H9 (cell line): Measurements from ENCODE around the gene NBEA. TPM values are rescaled to one million over a fixed set of nuclear protein-coding genes. Genes with fewer than 3 reads are reported as not detected.

Source experiments
- DNase-seq: peaks from one replicate; pipeline ENCODE4 v3.0.0-alpha.2; 2017
- H2AFZ ChIP-seq: one replicate; pipeline ENCODE4 v1.6.1; 2013; ENCODE audit warnings: mild to moderate bottlenecking, low read length, control low read depth, moderate library complexity
- H2AK5ac ChIP-seq: 2 replicates; pipeline ENCODE4 v1.6.1; 2013; ENCODE audit warnings: low read length, control low read depth, mixed read lengths; ENCODE audit not compliant: insufficient read length
- H2BK120ac ChIP-seq: one replicate; pipeline ENCODE4 v1.6.1; 2013; ENCODE audit warnings: low read depth, mild to moderate bottlenecking, low read length, control low read depth, inconsistent platforms; ENCODE audit not compliant: poor library complexity, severe bottlenecking
- H2BK12ac ChIP-seq: 2 replicates; pipeline ENCODE4 v1.6.1; 2013; ENCODE audit warnings: low read length, control low read depth, mixed read lengths, low read depth; ENCODE audit not compliant: insufficient read length
- H2BK15ac ChIP-seq: 2 replicates; pipeline ENCODE4 v1.6.1; 2013; ENCODE audit warnings: low read depth, low read length, control low read depth
- H2BK20ac ChIP-seq: one replicate; pipeline ENCODE4 v1.6.1; 2013; ENCODE audit warnings: low read depth, mild to moderate bottlenecking, low read length, control low read depth, inconsistent platforms; ENCODE audit not compliant: poor library complexity, severe bottlenecking
- H2BK5ac ChIP-seq: 2 replicates; pipeline ENCODE4 v1.6.1; 2013; ENCODE audit warnings: low read length, control low read depth, mixed read lengths; ENCODE audit not compliant: insufficient read length
- H3K14ac ChIP-seq: 2 replicates; pipeline ENCODE4 v1.6.1; 2013; ENCODE audit warnings: low read length, control low read depth; ENCODE audit not compliant: insufficient read depth
- H3K18ac ChIP-seq: 2 replicates; pipeline ENCODE4 v1.6.1; 2013; ENCODE audit warnings: low read depth, mild to moderate bottlenecking, mixed read lengths, low read length, control low read depth; ENCODE audit not compliant: insufficient read length
- H3K23ac ChIP-seq: 2 replicates; pipeline ENCODE4 v1.6.1; 2013; ENCODE audit warnings: low read length, control low read depth, mixed read lengths, low read depth; ENCODE audit not compliant: insufficient read length
- H3K23me2 ChIP-seq: 2 replicates; pipeline ENCODE4 v1.6.1; 2013; ENCODE audit warnings: low read depth, mild to moderate bottlenecking, mixed read lengths, low read length, control low read depth; ENCODE audit not compliant: insufficient read length, poor library complexity, severe bottlenecking
- H3K27ac ChIP-seq: 2 replicates; pipeline ENCODE4 v1.5.1; 2013; ENCODE audit warnings: low read length, control low read depth, mixed read lengths, low read depth; ENCODE audit not compliant: insufficient read length
- H3K27me3 ChIP-seq: 2 replicates; pipeline ENCODE4 v1.6.1; 2013; ENCODE audit warnings: low read length, control low read depth, inconsistent platforms; ENCODE audit not compliant: insufficient read depth
- H3K4ac ChIP-seq: 2 replicates; pipeline ENCODE4 v1.6.1; 2013; ENCODE audit warnings: low read depth, mild to moderate bottlenecking, control low read depth, inconsistent platforms, low read length, moderate library complexity
- H3K4me1 ChIP-seq: 2 replicates; pipeline ENCODE4 v1.6.1; 2013; ENCODE audit warnings: low read length, control low read depth, inconsistent platforms; ENCODE audit not compliant: insufficient read depth
- H3K4me2 ChIP-seq: 2 replicates; pipeline ENCODE4 v1.6.1; 2013; ENCODE audit warnings: low read length, control low read depth, mixed read lengths; ENCODE audit not compliant: insufficient read length, insufficient read depth
- H3K56ac ChIP-seq: 2 replicates; pipeline ENCODE4 v1.6.1; 2013; ENCODE audit warnings: low read depth, mild to moderate bottlenecking, mixed read lengths, low read length, control low read depth; ENCODE audit not compliant: insufficient read length
- H3K79me1 ChIP-seq: 2 replicates; pipeline ENCODE4 v1.6.1; 2013; ENCODE audit warnings: low read depth, mild to moderate bottlenecking, moderate library complexity, low read length, control low read depth, inconsistent platforms; ENCODE audit not compliant: insufficient read depth, poor library complexity, severe bottlenecking
- H3K79me2 ChIP-seq: 2 replicates; pipeline ENCODE4 v1.6.1; 2013; ENCODE audit warnings: low read length, control low read depth, inconsistent platforms; ENCODE audit not compliant: insufficient read depth
- H3K9ac ChIP-seq: 2 replicates; pipeline ENCODE4 v1.6.1; 2013; ENCODE audit warnings: low read length, control low read depth, mixed read lengths; ENCODE audit not compliant: insufficient read length; ENCODE audit errors: extremely low read depth
- H3K9me3 ChIP-seq: one replicate; pipeline ENCODE4 v1.6.1; 2013; ENCODE audit warnings: low read depth, low read length, inconsistent platforms; ENCODE audit not compliant: control insufficient read depth
- H3T11ph ChIP-seq: one replicate; pipeline ENCODE4 v1.6.1; 2013; ENCODE audit warnings: mild to moderate bottlenecking, low read length, control low read depth, inconsistent platforms
- H4K20me1 ChIP-seq: one replicate; pipeline ENCODE4 v1.6.1; 2013; ENCODE audit not compliant: control insufficient read depth, insufficient read length, insufficient read depth
- H4K5ac ChIP-seq: 2 replicates; pipeline ENCODE4 v1.6.1; 2013; ENCODE audit warnings: low read depth, mild to moderate bottlenecking, mixed read lengths, low read length, control low read depth; ENCODE audit not compliant: insufficient read length
- H4K8ac ChIP-seq: replicated peaks from 2 replicates; pipeline ENCODE4 v1.6.1; 2013; ENCODE audit warnings: low read length, control low read depth, mixed read lengths, low read depth; ENCODE audit not compliant: insufficient read length
- H4K91ac ChIP-seq: 2 replicates; pipeline ENCODE4 v1.6.1; 2013; ENCODE audit warnings: low read depth, mild to moderate bottlenecking, moderate library complexity, mixed read lengths, low read length, control low read depth; ENCODE audit not compliant: insufficient read length
- H3K27ac Mint-ChIP-seq, 3 experiments: 2 replicates in 2 of 3; 3 replicates in 1 of 3; pipeline ENCODE4 v1.8.0; 2020 to 2021; ENCODE audit warnings: mixed read lengths in 3 of 3, mild to moderate bottlenecking in 1 of 3, moderate library complexity in 1 of 3
- H3K27me3 Mint-ChIP-seq: 2 replicates; pipeline ENCODE4 v1.8.0; 2021; ENCODE audit warnings: low read depth, mild to moderate bottlenecking, moderate library complexity, mixed read lengths
- H3K36me3 Mint-ChIP-seq, 3 experiments: 2 replicates in 2 of 3; 3 replicates in 1 of 3; pipeline ENCODE4 v1.8.0; 2020 to 2021; ENCODE audit warnings: low read depth in 3 of 3, mixed read lengths in 3 of 3; ENCODE audit not compliant: insufficient read depth in 1 of 3
- H3K4me1 Mint-ChIP-seq, 2 experiments: 2 replicates each; pipeline ENCODE4 v1.8.0; 2020; ENCODE audit warnings: mixed read lengths in 2 of 2
- H3K4me3 Mint-ChIP-seq, 2 experiments: 2 replicates in 1 of 2; 3 replicates in 1 of 2; pipeline ENCODE4 v1.8.0; 2020 to 2021; ENCODE audit warnings: mild to moderate bottlenecking in 2 of 2, mixed read lengths in 2 of 2, moderate library complexity in 1 of 2
- H3K9me3 Mint-ChIP-seq, 2 experiments: 2 replicates in 1 of 2; 3 replicates in 1 of 2; pipeline ENCODE4 v1.8.0; 2020; ENCODE audit warnings: mild to moderate bottlenecking in 2 of 2, mixed read lengths in 2 of 2, moderate library complexity in 1 of 2
- total RNA-seq: library from RNA; stranded (reverse); gene quantifications from 2 replicates; pipeline ENCODE4 v1.2.1, GENCODE V29; 2021
- TF ChIP-seq, protein P1 (sequence below): fragments of 200-600 bp; sonication (generic); conservative IDR thresholded peaks from 3 replicates; pipeline ENCODE4 v1.8.0; 2021; ENCODE audit warnings: antibody characterized with exemption, mild to moderate bottlenecking

The NBEA gene
- total RNA-seq, 1 experiment from 2014 or later = 17.3 TPM

DNA sequence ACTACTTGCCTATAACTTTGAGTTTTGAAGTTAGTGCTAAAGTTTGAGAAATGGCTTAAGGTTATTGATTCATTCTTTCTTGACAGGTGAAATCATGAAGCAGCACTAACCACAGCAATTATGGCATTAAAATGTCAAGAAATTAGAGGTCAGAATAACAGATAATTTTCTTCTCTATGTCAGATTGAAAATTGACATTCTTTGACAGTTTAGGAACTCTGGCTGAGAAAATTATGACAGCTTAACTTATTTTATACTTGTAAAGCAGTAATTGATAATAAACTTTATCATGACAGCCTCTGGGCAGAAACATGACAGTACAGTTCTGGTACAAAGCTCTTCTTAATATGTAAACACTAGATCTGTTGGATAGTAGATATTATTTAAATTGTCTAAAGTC lies 689.6 kb downstream of the NBEA start:
- Histone ChIP-seq H4K20me1 (no peaks in the 10 kb centered on the region), H3K14ac (no peak overlapping the region), H2BK12ac (no peak overlapping the region), H3T11ph (no peak overlapping the region), H3K18ac (no peak overlapping the region), H2AK5ac (no peak overlapping the region), H4K8ac (no peak overlapping the region), H3K56ac (no peak overlapping the region), H3K23me2 (no peaks in the 10 kb centered on the region), H3K4me2 (no peak overlapping the region), H3K9ac (no peak overlapping the region), H2BK5ac (no peak overlapping the region), H2BK120ac (no peak overlapping the region), H3K4ac (no peak overlapping the region), H3K23ac (no peak overlapping the region), H2BK15ac (no peak overlapping the region), H3K27me3 (no peaks in the 10 kb centered on the region), H4K91ac (no peak overlapping the region), H3K27ac (no peak overlapping the region), H4K5ac (no peak overlapping the region), H3K79me2 (no peaks in the 10 kb centered on the region; the same call in 1 of the 2 replicates), H3K79me1 (no peaks in the 10 kb centered on the region), H2BK20ac (no peak overlapping the region), H3K4me1 (0 out of 2 replicates have a peak, but pooled peaks cover 3% of the 10 kb centered on the region), H2AFZ (no peak overlapping the region), H3K9me3 (no peaks in the 10 kb centered on the region)
- no peak for DNase-seq
- H3K4me1 Mint-ChIP-seq = peaks cover 4 to 7% of the 10 kb centered on the region in 2 experiments
- H3K36me3 Mint-ChIP-seq = no peaks in the 10 kb centered on the region; a peak in 1 of 7 replicates
- no peak overlapping the region for H3K27ac Mint-ChIP-seq
- no peak overlapping the region for H3K4me3 Mint-ChIP-seq
- TF ChIP-seq, protein P1, sequence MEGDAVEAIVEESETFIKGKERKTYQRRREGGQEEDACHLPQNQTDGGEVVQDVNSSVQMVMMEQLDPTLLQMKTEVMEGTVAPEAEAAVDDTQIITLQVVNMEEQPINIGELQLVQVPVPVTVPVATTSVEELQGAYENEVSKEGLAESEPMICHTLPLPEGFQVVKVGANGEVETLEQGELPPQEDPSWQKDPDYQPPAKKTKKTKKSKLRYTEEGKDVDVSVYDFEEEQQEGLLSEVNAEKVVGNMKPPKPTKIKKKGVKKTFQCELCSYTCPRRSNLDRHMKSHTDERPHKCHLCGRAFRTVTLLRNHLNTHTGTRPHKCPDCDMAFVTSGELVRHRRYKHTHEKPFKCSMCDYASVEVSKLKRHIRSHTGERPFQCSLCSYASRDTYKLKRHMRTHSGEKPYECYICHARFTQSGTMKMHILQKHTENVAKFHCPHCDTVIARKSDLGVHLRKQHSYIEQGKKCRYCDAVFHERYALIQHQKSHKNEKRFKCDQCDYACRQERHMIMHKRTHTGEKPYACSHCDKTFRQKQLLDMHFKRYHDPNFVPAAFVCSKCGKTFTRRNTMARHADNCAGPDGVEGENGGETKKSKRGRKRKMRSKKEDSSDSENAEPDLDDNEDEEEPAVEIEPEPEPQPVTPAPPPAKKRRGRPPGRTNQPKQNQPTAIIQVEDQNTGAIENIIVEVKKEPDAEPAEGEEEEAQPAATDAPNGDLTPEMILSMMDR = no peak
- H3K27me3 Mint-ChIP-seq = no peaks in the 10 kb centered on the region
- no peaks in the 10 kb centered on the region for H3K9me3 Mint-ChIP-seq
